ENCODE data around the gene ARV1.
"Not testable (repeated sequence)": the region's sequence is repeated elsewhere in the genome, so short reads cannot be mapped to it uniquely, and the experiment has no call there.

Gene ARV1

GRCh38 chr1:231020139-231020601, 41.3 kb downstream of the ARV1 start:
- no peak for DNase-seq

- DNase-seq, result no peak
Measured at GRCh38 chr1:231020816-231021215, 41.9 kb downstream of the ARV1 start.

DNA sequence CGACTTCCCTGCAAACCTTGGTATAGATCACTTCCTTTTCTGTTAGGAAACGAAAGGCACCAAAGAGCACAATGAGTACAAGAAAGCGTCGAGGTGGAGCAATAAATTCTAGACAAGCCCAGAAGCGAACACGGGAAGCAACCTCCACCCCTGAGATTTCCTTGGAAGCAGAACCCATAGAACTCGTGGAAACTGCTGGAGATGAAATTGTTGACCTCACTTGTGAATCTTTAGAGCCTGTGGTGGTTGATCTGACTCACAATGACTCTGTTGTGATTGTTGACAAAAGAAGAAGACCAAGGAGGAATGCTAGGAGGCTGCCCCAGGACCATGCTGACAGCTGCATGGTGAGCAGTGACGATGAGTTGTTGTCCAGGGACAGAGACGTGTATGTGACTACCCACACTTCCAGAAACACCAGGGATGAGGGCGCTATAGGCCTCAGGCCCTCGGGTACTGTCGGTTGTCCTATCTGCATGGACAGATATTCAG, 42.7 kb downstream of the ARV1 start:
- DNase-seq, result no peak

DNA sequence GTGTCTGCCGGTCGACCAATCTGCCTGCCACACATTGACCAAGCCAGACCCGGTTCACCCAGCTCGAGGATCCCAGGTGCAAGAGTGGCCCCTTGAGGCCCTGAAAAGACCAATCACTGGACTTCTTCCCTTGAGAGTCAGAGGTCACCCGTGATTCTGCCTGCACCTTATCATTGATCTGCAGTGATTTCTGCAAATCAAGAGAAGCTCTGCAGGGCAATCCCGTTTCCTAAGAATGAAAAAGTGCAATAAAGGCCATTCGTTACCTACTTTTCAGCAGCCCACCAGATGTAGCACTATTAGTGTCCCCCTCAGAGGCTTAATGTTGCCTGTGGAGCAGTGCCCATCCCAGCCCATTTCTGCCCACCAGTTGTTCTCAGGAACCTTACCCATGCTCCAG, 43.6 kb downstream of the ARV1 start:
- DNase-seq, result not testable (repeated sequence)

GRCh38 chr1:231023150-231023549, 44.3 kb downstream of the ARV1 start:
- no peak for DNase-seq

GRCh38 chr1:231026576-231026975, 47.7 kb downstream of the ARV1 start:
- DNase-seq, result no peak

DNA sequence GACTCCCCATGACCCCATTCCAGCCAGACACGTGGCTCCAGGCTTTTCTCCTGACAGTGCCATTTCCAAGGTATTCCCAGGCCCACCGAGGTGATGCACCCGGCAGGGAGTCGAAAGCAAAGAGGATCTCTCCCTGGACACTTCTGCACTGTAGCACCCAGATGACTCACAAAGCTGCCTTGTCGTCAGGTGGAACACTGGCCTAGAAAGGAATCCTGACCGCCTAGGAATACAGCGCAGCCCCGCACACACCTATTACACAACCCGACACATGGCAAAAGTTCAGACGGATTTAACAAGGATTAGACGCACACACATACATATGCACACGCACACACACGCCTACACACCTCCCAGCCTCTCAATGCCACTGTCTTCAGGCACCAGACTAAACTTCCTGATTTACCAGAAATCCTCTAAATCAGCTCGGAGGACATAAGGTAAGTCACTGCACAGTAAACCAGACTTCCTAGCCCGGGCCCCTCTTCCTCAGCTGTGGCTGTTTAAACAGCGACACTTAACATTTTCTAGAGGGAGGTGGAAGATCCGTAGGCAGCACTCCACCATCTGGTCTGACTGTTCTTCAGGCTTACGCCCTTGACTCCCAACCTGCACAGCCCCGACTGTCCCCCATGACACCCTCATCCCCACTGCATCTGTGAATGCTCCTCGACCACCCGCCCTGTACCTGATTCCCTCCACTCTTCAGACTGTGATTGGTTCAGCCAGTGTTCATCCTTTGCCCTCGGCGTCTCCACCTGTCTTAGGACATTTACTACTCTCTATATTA, 48.4 kb downstream of the ARV1 start:
- DNase-seq, result no peak

GRCh38 chr1:231027971-231028370, 49.1 kb downstream of the ARV1 start:
- no peak for DNase-seq

DNA sequence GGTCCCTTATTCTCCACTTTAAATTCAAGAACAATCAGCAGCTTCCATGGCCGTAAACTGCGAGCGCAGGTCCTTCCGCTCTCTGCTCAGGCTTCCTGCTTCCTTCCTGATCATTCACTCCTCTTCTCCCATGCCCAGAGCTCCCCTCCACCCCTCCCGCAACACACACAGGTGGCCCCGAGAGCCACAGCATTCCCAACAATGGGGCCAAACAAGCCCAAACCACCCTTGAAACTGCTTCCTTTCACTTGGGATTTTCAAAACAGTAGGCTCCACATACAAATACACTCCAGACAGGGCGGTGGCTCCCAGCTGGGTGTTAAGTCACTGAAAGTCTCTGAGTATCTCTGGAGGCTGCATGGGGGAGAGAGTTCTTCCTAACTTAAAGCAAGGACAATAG, 49.8 kb downstream of the ARV1 start:
- no peak for DNase-seq

DNA sequence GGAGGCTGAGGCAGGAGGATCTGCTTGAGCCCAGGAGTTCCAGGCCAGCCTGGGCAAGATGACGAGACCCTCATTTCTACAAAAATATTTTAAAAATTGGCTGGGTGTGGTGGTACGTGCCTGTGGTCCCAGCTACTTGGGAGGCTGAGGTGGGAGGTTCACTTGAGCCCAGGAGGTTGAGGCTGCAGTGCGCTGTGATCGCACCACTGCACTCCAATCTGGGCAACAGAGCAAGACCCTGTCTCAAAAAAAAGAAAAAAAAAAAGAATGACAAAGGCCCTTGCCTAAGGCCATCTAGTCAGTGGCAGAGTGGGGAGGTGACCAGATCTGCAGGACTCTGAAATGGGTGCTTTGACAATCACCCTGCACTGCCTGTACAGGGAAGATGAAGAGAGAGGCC, 50.4 kb downstream of the ARV1 start:
- DNase-seq, result not testable (repeated sequence)

- DNase-seq, result no peak
Measured at GRCh38 chr1:231029841-231030240, 50.9 kb downstream of the ARV1 start.

DNA sequence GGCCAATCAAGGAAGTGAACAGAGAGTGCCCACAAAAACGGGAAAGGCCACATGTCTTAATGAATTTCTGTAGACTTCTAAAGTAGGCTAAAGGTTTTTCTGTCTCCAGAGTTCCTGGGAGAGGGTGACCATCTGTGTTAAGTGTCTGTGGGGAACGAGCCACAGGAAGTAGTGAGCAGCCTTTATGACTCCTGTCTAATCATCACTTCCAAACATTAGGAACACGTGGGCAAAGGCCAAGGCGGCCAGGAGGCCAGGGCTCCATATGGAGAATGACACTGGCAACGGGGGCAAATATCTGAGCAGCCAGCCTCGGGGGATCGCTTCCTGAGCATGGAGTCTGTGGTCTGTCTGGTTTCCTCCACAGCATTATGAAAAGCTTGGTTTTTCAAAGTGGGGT, 54.1 kb downstream of the ARV1 start:
- no peak for DNase-seq

GRCh38 chr1:231035799-231036198, 56.9 kb downstream of the ARV1 start:
- DNase-seq, result no peak

- DNase-seq, result no peak
Measured at GRCh38 chr1:231036416-231036815, 57.5 kb downstream of the ARV1 start.

GRCh38 chr1:231037585-231038517, 59.0 kb downstream of the ARV1 start:
- DNase-seq, result no peak

DNA sequence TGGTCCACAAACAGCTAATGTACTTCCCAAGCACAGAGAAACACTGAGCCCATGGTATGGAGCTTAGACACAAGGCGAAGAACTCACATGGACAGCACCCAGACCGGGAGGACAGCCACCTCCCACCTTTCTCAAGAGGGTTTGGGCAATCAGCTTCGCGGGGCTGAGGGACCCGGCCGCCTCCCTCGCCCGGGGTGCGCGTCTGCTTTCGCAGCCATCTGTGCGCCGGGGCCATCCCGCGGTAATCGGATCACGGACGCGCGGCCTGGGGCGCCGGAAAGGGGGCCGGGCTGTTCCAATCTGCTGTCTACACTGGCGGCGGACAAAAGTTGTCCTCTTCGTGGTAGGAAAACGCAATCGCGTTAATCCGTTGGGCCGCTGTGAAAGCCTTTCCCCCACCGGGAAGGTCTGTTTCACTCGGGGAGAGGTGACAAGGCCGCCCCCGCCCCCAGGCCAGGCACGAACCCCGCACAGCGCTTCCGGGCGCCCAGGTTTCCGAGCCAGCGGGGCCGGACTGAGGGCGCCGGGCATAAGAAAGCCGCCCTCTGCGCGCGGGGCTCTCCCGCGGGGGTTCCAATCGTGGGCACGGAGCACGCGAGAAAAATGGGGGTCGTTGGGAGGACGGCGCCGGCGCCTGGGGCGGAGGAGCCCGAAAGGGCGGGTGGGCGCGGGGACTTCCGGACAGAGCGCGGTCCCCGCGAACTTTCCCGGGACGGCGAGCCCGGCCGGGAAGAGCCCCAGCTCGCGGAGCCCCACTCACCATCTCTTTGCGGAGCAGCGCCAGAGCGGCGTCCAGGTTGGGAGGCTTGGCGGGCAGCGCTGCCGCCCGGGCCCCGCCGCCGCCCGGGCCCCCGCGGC, 60.5 kb downstream of the ARV1 start:
- no peak for DNase-seq

GRCh38 chr1:231040019-231040799, 61.3 kb downstream of the ARV1 start, which contains the start of gene FAM89A:
Gene FAM89A (minus strand): TSS chr1:231040254. CDS start chr1:231040211, 43 bp downstream.
- no peak for DNase-seq

DNA sequence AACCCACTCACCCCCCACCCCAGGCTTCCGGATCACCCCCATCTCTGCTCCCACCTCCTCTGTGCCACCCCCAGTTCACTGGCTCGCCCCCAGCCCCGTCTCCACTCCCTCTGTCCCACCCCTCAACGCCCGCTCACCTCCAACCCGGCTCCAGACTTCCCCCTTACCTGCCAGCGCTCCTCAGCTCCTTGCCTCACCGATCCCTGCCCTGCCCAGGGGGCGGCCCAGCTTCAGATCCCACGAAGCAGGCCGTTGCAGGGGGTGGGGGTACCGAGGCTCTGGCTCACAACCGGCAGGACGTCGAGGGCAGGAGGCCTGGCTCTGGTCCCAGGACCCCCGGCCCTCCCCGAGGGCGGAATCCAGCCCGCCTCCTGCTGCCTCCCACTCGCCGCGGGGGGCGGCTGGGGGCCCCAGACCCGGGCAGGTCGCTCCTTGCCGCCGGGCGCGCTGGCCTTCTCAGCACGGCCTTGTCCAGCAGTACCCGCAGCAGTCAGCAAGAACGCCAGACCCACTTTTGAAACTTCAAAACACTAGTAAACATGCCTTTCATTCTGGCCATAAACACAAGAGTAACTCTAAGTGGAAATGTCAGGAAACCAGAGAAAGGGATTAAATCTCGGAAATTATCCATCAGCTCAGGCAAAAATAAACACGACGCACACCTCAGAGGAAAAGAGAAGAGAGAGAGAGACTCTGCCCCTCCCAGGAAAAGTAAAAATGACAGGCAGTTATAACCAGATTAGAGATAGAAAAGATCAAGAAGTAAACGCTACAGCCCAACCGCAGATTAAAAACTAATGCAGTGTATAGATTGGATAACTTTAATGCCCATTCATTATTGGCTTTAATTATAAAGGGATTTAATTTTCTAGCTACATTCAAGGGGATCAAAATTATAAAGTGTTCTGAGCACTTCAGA, 62.2 kb downstream of the ARV1 start:
- DNase-seq, result no peak

DNA sequence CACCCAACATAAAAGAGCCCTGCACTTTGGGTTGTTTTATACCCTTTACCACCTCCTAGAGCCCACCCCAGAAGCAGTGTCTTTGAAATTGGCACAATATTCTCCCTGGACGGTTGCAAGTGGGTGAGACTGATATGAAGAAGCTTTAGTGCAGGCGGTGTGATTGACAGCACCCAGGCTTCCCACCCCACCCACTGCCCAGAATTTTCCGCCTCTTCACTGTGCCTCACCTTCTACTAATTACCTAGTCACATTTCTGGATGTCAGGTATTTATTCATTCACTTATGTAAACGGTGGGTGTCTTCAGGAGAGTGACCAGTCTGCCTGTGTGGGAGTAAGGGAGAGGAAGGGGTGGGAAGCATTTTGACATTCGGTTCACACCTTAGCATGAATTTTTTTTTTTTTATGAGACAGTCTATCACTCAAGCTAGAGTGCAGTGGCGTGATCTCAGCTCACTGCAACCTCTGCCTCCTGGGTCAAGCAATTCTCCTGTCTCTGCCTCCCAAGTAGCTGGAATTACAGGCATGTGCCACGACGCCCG, 62.9 kb downstream of the ARV1 start:
- DNase-seq, result no peak

DNA sequence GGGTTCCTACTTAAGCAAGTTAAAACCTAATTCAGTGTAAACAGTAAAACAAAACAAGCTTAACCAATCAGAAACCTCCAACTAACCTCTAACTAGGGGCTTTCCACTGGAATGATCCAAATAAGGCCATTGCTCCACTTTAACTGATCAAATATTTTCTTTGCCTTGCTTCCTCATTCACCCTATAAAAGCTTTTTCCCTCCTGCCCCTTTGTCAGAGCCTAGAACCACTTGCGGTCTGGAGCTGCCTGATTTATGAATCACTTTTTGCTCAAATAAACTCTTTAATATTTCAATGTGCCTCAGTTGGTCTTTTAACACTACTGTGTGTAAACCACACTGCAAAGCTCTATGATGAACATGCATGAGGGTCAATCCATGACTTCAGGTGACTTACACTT, 65.7 kb downstream of the ARV1 start:
- no peak for DNase-seq
